Heart right ventricle (tissue), 16 donors: ENCODE measurements around the gene RAI1. TPM values are rescaled to one million over a fixed set of nuclear protein-coding genes. Genes with fewer than 3 reads are reported as not detected.

Experiments
- ATAC-seq, 8 donors: fragments of 200-7000 bp; cut with Tn5 transposase; one replicate each; pipeline ENCODE4 v1.9.1; 2020; ENCODE audit warnings: mild to moderate bottlenecking in 8 of 8, moderate library complexity in 8 of 8, moderate number of reproducible peaks in 1 of 8
- DNase-seq, 2 donors: peaks; one replicate each; pipeline ENCODE4 v3.0.0-alpha.2; 2020
- H3K27ac ChIP-seq, 10 donors: fragments of 200-600 bp; sonication (generic) in 2 of 10; one replicate each; pipeline versions ENCODE4 v1.5.0 to v1.8.0; 2020 to 2022; ENCODE audit warnings: mild to moderate bottlenecking in 3 of 10
- H3K27me3 ChIP-seq, 7 donors: fragments of 200-600 bp; one replicate each; pipeline ENCODE4 v1.8.0; 2021 to 2022; ENCODE audit warnings: mild to moderate bottlenecking in 2 of 7
- H3K36me3 ChIP-seq, 9 donors: fragments of 200-600 bp; sonication (generic) in 1 of 9; one replicate each; pipeline versions ENCODE4 v1.5.0 to v1.8.0; 2020 to 2022; ENCODE audit warnings: mild to moderate bottlenecking in 2 of 9
- H3K4me1 ChIP-seq, 9 donors: fragments of 200-600 bp; sonication (generic) in 1 of 9; one replicate each; pipeline versions ENCODE4 v1.5.0 to v1.8.0; 2020 to 2022; ENCODE audit warnings: mild to moderate bottlenecking in 4 of 9
- H3K4me3 ChIP-seq, 10 donors: fragments of 200-600 bp; sonication (generic) in 2 of 10; one replicate each; pipeline versions ENCODE4 v1.5.0 to v1.8.0; 2020 to 2022; ENCODE audit warnings: mild to moderate bottlenecking in 7 of 10, moderate library complexity in 2 of 10
- H3K9me3 ChIP-seq, 11 donors: fragments of 200-600 bp in 10 of 11; sonication (generic) in 2 of 11; one replicate each; pipeline versions ENCODE4 v1.5.0 to v1.8.0; 2013 to 2022; ENCODE audit warnings: mild to moderate bottlenecking in 2 of 11, control low read depth in 1 of 11, moderate library complexity in 1 of 11
- CTCF ChIP-seq, 9 donors: fragments of 200-600 bp; sonication (generic) in 2 of 9; IDR thresholded peaks; one replicate each; pipeline versions ENCODE4 v1.5.0 to v1.8.0; 2021 to 2022; ENCODE audit warnings: antibody characterized with exemption in 9 of 9, mild to moderate bottlenecking in 5 of 9, moderate library complexity in 1 of 9
- WGBS, 2 donors: extraction: QIAGEN DNeasy Blood & Tissue Kit; methylation state at CpG; one replicate each; pipeline ENCODE4 v1.1.7; 2013; ENCODE audit warnings: inconsistent platforms in 1 of 2; 5-methylcytosine and 5-hydroxymethylcytosine counted together
- intact Hi-C, 10 donors: fragments of 100-400 bp; cut with DNase I; formaldehyde crosslinking; loops; one replicate each; pipeline versions ENCODE4 v1.11.1 to v1.14.2; 2022
- polyA plus RNA-seq, 2 donors: library from polyadenylated mRNA; stranded (reverse); fragments of 200-250 nt; gene quantifications; one replicate each; pipeline ENCODE4 v1.2.3, GENCODE V29; 2013
- total RNA-seq, 10 donors: library from RNA; stranded (reverse); fragmentation: NEBNext Ultra II Directional in 3 of 10; extraction: Animal tissue kit (Norgen Biotek cat#: 25700) in 3 of 10; gene quantifications; one replicate each; pipeline versions ENCODE4 v1.2.1 to v1.2.4, GENCODE V29; 2021 to 2023
- donor health status: Arrhythmogenic right ventricular cardiomyopathy.
- donor health status: ischemic (EF 13 %, LVEDD 7.1; RV severe dilation, severe dysfunction).
- donor health status: healthy with polysubstance abuse.
- donor health status: DM: no; HTN: yes; CAD: no.
- donor health status: DM: no; HTN: no; CAD: no.
- donor health status: ischemic (EF 25% LVEDD 6.9; RV normal size, moderate dysfunction).
- donor health status: ischemic (EF 25% LVEDD 5.7; RV mildly dilated, moderate dysfunction).
- donor health status: healthy.
- donor health status: DM: yes; HTN: yes; CAD: no.
- donor health status: Ischemic cardiomyopathy.
- donor health status: ischemic (EF 35%, LVEDD 5.7; RV mildly dilated, moderate dysfunction).
- donor health status: nonischemic (EF 11% LVEDD 7.7; RV severe dilation, severe dysfunction).
- donor health status: DM: yes; HTN: yes; CAD: no.
- donor health status: PGD.
- donor health status: ischemic (EF 29% LVEDD 5.4; RV normal size, mild dysfunction).
- donor health status: nonischemic (EF 23%, LVEDD 6.1; RV moderate dilation, normal function).

RAI1 gene
- total and polyA plus RNA-seq, 12 donors = 13.8 to 32.0 (median 19.8) TPM

DNA sequence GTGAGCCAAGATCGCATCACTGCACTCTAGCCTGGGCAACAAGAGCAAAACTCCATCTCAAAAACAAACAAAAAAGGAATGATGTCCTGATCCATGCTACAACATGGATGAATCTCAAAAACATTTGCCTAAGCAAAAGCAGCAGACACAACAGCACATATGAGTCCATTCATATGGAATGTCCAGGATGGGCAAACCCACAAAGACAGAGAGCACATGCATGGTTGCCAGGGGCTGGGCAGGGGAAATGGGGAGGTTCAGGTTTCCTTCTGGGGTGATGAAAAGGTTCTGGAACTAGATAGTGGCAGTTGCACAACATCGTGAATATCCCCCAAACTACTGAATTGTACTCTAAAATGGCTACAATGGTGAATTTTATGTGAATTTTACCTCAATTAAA lies 35.3 kb upstream of the RAI1 start:
- H3K27me3 ChIP-seq = peaks cover 0 to 6% (median 0%) of the 10 kb centered on the region in 7 donors
- no peak for DNase-seq
- no peak for TF ChIP-seq CTCF (IDR thresholded peaks at IDR 0.05)
- peaks cover 0 to 10% (median 0%) of the 10 kb centered on the region in 9 donors for H3K4me1 ChIP-seq
- intact Hi-C loops = loop anchor here in 2 of 10 donors (10.0 kb wide), 2 partner anchors 151 to 641 kb away; partner anchors contain the start of gene RASD1 (in 2 of the 2)
- H3K4me3 ChIP-seq = no peak overlapping the region
- 88 to 94% methylated on average over 2 of the region's 2 CpGs for WGBS, 2 donors
- H3K36me3 ChIP-seq = no peaks in the 10 kb centered on the region
- H3K9me3 ChIP-seq = peaks cover 0 to 16% (median 0%) of the 10 kb centered on the region in 11 donors
- no peak overlapping the region for H3K27ac ChIP-seq
- no peak for ATAC-seq

DNA sequence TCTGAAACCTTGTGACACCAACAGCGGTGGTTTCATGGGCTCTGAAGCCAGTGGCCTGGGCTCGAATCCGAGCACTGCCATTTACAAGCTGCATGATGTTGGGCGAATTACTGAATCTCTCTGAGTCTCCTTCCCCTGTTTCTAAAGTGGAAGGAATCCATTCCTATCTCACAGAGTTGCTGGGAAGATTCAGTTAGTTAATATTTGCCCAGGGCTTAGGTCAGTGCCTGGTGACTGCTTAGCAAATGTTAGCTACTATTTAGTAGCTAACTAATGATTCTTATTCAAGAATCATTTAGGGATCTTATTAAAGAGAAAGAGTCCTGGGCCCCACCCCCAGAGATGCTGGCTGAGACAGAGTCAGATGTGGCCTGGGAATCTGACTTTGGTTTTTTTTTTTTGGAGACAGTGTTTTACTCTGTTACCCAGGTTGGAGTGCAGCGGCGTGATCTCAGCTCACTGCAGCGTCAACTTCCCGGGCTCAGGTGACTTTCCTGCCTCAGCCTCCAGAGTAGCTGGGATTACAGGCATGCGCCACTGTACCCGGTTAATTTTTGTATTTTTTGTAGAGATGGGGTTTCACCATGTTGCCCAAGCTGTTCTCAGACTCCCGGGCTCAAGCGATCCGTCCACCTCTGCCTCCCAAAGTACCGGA lies 33.6 kb upstream of the RAI1 start:
- intact Hi-C loops = loop anchor here in 2 of 10 donors (10.0 kb wide), 2 partner anchors 153 to 643 kb away; partner anchors contain the start of gene RASD1 (in 2 of the 2)
- Histone ChIP-seq H3K36me3 (no peaks in the 10 kb centered on the region), H3K4me1 (no peaks in the 10 kb centered on the region), H3K27me3 (peaks cover 0 to 6% (median 0%) of the 10 kb centered on the region in 7 donors), H3K9me3 (peaks cover 0 to 18% (median 0%) of the 10 kb centered on the region in 11 donors), H3K27ac (no peak overlapping the region), H3K4me3 (no peak overlapping the region)
- WGBS, 2 donors = 93 to 94% methylated on average over 14 of the region's 14 CpGs
- ATAC-seq (no peak), DNase-seq (no peak)
- TF ChIP-seq CTCF (IDR thresholded peaks at IDR 0.05) = no peak

DNA sequence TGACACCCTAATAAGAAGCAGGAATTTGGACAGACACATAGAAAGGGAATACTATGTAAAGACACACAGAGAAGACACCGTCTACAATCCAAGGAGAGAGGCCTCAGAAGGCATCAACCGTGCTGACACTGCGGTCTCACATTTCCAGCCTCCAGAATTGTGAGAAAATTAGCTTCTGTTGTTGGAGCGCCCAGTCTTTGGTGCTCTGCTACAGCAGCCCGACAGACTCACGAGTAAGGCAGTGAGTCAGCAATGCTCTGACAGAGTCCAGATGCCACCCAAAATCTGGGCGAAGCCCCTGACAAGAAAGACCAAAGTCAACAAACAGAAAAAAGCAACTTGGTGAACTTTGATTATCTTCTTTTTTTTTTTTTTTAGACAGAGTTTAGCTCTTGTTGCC lies 32.5 kb upstream of the RAI1 start:
- DNase-seq = no peak
- peaks cover 0 to 6% (median 0%) of the 10 kb centered on the region in 7 donors for H3K27me3 ChIP-seq
- TF ChIP-seq CTCF (IDR thresholded peaks at IDR 0.05) = no peak
- H3K4me3 ChIP-seq = no peak overlapping the region
- H3K36me3 ChIP-seq = no peaks in the 10 kb centered on the region
- H3K27ac ChIP-seq = no peak overlapping the region
- H3K9me3 ChIP-seq = peaks cover 0 to 18% (median 0%) of the 10 kb centered on the region in 11 donors
- 56 to 66% methylated on average over 7 of the region's 7 CpGs for WGBS, 2 donors
- intact Hi-C loops = loop anchor here in 2 of 10 donors (10.0 kb wide), 2 partner anchors 154 to 644 kb away; partner anchors contain the start of gene RASD1 (in 2 of the 2)
- no peaks in the 10 kb centered on the region for H3K4me1 ChIP-seq
- ATAC-seq = no peak

- H3K27me3 ChIP-seq = peaks cover 0 to 3% (median 0%) of the 10 kb centered on the region in 7 donors
- intact Hi-C loops = no loop called here
- H3K4me3 ChIP-seq = no peak overlapping the region
- H3K4me1 ChIP-seq = peaks cover 0 to 6% (median 0%) of the 10 kb centered on the region in 9 donors
- DNase-seq = no peak
- peaks cover 0 to 12% (median 0%) of the 10 kb centered on the region in 11 donors for H3K9me3 ChIP-seq
- H3K36me3 ChIP-seq = no peaks in the 10 kb centered on the region
- TF ChIP-seq CTCF (IDR thresholded peaks at IDR 0.05) = no peak
- no peak for ATAC-seq
- no peak overlapping the region for H3K27ac ChIP-seq
- WGBS, 2 donors = 92 to 93% methylated on average over 1 of the region's 1 CpG
These were observed 30.3 kb upstream of the RAI1 start for GRCh38 chr17:17650959-17651358.
